GM21529 (cell line): ENCODE data around the gene SNED1.

Experiments used
- ATAC-seq: cut with Tn5 transposase; IDR thresholded peaks from one replicate; pipeline ENCODE4 v1.9.1; 2021; ENCODE audit not compliant: unreplicated experiment

SNED1 gene

DNA sequence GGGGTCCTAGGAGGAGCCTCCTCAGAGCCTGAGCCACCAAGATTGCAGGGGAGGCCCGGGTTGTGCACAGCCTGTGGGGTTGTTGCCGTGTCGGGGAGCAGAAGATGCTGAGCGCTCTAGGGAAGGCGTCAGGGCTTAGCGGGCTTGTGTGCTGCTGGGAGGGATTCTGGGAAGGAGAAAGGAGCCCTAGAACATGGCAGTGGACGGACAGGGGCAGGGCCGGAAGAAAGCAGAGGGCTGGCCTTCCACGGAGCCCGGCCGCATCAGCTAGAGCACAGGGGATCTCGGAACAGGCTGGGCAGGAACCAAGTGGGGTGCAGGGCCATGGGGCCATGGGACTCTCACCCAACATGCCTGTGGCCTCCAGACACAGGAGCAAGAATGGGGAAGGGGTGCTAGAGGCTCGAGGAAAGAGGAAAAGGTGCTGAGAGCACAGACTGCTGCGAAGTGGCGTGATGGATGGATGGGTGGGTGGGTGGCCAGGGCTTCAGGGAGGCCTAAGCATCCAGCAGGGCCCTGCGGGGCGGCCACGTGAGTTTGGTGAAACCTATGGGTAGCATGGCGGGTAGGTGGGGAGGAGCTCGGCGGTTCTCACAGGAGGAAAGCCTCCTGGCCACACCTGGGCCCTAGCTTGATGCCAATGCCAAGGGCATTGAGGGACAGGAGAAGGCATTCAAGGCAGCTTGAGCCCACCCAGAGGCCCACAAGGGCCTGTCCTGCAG lies 67.9 kb downstream of the SNED1 start:
- ATAC-seq = no peak

GRCh38 chr2:241066893-241067341 lies 68.5 kb downstream of the SNED1 start:
- ATAC-seq = no peak

DNA sequence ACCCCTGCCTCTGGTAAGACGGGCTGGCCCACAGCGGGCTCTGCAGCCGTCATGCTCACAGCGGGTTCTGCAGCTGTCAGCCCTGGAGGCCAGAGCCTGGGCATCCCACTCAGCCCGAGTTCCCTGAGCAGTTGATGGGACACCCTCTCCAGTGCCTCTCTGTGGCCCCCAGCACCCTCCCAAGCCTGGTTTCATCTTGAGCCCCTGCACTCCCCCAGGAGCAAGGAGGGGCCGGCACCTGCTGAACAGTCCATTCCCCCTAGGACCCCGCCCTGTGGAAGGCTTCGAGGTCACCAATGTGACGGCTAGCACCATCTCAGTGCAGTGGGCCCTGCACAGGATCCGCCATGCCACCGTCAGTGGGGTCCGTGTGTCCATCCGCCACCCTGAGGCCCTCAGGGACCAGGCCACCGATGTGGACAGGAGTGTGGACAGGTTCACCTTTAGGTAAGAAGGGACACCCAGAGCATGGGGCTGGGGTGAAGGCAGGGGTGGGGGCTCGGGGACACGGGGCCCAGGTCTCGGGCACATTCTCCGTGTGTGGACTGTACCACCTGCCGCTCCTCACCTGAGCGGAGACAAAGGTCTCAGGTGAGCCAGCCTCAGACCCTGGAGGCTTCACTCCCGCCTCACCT lies 69.2 kb downstream of the SNED1 start:
- no peak for ATAC-seq

GRCh38 chr2:241068136-241068941 lies 69.9 kb downstream of the SNED1 start:
- no peak for ATAC-seq

DNA sequence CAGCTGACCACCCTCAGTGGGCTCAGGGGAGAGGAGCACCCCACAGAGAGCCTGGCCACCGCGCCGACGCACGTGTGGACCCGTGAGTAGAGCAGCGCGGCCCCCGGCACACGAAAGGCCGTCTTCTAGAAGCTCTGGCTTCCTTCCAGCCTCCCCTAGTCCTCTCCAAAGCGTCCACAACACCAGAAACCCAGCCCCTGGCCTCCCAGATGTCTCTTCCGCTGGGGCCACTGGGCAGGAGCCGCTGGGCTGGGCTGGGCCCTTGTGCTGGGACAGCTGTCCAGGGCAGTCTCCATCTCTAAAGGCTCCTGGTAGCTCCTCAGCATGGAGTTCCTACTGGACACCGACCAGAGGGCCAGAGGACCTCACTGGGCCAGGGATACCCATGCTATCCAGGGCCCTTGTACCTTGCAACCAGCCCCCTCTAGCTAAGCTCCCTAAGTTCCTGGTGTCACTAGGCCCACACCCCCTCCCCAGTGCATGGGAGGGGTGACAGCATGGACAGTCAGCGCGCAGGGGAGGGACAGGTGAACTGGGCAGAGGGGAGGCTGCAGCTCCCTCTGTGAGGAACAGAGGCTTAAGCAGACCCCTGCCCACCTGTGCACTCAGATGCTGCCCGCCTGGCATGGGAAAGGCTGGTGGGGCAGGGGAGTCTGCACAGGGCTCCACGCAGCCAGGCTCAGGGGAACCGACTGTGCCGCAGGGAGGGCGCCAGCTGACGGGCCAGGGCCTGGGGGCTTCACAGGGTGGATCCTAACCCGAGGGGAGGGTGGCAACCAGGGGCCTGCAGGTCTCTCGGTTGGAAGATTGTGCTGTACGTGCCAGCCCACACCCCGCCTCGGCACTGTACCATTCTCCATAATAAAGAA lies 70.8 kb downstream of the SNED1 start:
- ATAC-seq = no peak

DNA sequence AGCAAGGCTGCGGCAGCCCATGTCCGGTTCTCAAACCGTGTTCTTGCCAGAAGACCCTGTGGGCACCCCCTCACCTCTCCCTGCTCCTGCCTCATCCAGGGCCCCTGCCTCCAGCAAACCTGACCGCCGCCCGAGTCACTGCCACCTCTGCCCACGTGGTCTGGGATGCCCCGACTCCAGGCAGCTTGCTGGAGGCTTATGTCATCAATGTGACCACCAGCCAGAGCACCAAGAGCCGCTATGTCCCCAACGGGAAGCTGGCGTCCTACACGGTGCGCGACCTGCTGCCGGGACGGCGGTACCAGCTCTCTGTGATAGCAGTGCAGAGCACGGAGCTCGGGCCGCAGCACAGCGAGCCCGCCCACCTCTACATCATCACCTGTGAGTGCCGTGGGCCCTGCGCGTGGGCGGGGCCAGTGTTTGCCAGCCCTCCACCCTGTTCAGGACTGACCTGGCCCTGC lies 71.4 kb downstream of the SNED1 start:
- ATAC-seq = no peak

GRCh38 chr2:241070361-241070760 lies 71.9 kb downstream of the SNED1 start:
- no peak for ATAC-seq

GRCh38 chr2:241070811-241071676 lies 72.6 kb downstream of the SNED1 start:
- ATAC-seq = no peak

GRCh38 chr2:241071677-241072111 lies 73.3 kb downstream of the SNED1 start:
- ATAC-seq = no peak

GRCh38 chr2:241072151-241072550 lies 73.7 kb downstream of the SNED1 start:
- ATAC-seq = no peak

GRCh38 chr2:241072553-241073165 lies 74.2 kb downstream of the SNED1 start:
- ATAC-seq = no peak

- no peak for ATAC-seq
Measured at GRCh38 chr2:241073166-241074064, 75.0 kb downstream of the SNED1 start.

- no peak for ATAC-seq
Measured at GRCh38 chr2:241074065-241074818, 75.8 kb downstream of the SNED1 start.

DNA sequence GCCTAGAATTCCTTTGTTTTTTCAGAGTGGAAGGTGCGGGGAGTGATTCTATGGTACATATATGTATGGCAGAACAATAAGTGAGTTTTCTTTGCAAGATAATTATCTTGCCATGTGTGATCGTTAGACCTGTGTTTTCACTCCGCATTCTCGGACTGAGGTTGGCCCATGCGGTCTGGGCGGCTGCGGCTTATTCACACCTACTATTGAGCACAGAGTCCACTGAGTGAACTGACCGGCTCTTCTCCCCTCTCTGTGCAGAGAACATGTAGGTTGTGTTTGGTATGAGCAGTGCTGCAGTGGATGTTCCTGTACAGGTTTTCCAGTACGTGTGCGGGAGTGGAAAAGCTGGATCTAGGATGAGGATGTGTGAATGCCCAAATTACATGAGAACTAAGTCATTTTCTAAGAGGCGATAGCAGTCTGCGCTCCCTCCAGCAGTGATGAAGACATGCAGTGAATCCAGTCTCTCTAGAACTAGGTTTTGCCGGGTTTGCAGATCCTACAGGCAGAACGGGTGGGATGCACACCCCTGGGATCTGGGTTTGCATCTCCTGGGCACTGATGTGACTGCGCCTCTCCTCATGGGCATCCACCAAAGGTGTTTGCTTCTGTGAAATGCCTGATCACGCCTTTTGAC lies 76.6 kb downstream of the SNED1 start:
- ATAC-seq = no peak

- no peak for ATAC-seq
Measured at GRCh38 chr2:241080405-241081189, 82.2 kb downstream of the SNED1 start.

DNA sequence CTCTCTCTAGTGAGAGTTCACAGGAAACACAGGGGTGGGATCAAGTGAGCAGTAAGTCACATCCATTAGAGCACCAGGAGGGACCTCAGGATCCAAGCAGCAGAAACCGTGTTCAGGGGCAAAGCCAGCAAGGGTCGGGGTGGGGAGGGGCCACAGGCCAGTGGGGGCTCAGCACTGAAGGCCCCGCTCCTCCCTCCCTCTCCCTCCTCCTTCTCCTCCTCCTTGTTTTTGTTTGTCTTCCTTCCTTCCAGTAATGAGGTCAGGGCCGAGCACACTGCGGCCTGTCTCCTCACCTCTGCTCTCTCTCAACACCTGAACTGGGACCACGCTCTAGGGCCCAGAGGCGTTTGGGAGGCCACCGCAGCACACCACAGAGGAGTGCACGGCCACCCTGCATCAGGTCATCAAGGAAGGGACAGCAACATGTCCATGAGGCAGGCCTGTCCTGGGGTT lies 82.8 kb downstream of the SNED1 start:
- no peak for ATAC-seq
